OCI-LY1 (cell line): Measurements from ENCODE around the gene CHRD.

Source experiments
- H2AFZ ChIP-seq: fragments of 200-600 bp; sonication (generic), shearing (Covaris generic); 2 replicates; pipeline ENCODE4 v1.6.0; 2014; ENCODE audit warnings: antibody characterized with exemption, mild to moderate bottlenecking, low read length
- H3F3A ChIP-seq: fragments of 200-600 bp; sonication (generic), shearing (Covaris generic); 2 replicates; pipeline ENCODE4 v1.6.0; 2014; ENCODE audit warnings: mild to moderate bottlenecking, antibody characterized with exemption, low read length, moderate library complexity; ENCODE audit not compliant: insufficient read depth
- H3K27ac ChIP-seq: fragments of 200-600 bp; sonication (generic); 2 replicates; pipeline ENCODE4 v1.5.1; 2014; ENCODE audit warnings: low read length, mixed run types, mild to moderate bottlenecking, low read depth; ENCODE audit not compliant: poor library complexity, severe bottlenecking
- H3K27me3 ChIP-seq: fragments of 200-600 bp; sonication (generic); 2 replicates; pipeline ENCODE4 v1.6.0; 2014; ENCODE audit warnings: antibody characterized with exemption, mild to moderate bottlenecking, low read length, moderate library complexity; ENCODE audit not compliant: insufficient read depth
- H3K36me3 ChIP-seq: fragments of 200-600 bp; sonication (generic); 2 replicates; pipeline ENCODE4 v1.6.1; 2014; ENCODE audit warnings: mild to moderate bottlenecking, antibody characterized with exemption, low read length, moderate library complexity, mixed read lengths; ENCODE audit not compliant: insufficient read depth
- H3K4me1 ChIP-seq: fragments of 200-600 bp; sonication (generic); 2 replicates; pipeline ENCODE4 v1.5.1; 2014; ENCODE audit warnings: mild to moderate bottlenecking, low read length, moderate library complexity; ENCODE audit not compliant: insufficient read depth, severe bottlenecking
- H3K4me2 ChIP-seq: fragments of 200-600 bp; sonication (generic), shearing (Covaris generic); 2 replicates; pipeline ENCODE4 v1.6.1; 2014; ENCODE audit warnings: low read length
- H3K4me3 ChIP-seq: fragments of 200-600 bp; sonication (generic); 2 replicates; pipeline ENCODE4 v1.5.1; 2014; ENCODE audit warnings: low read length, low read depth, mild to moderate bottlenecking, mixed read lengths; ENCODE audit not compliant: poor library complexity, severe bottlenecking
- H3K79me2 ChIP-seq: fragments of 200-600 bp; shearing (Covaris generic); 2 replicates; pipeline ENCODE4 v1.6.1; 2016; ENCODE audit warnings: mixed run types, low read length, mixed read lengths; ENCODE audit not compliant: insufficient read depth
- H3K9ac ChIP-seq: fragments of 200-600 bp; sonication (generic), shearing (Covaris generic); 2 replicates; pipeline ENCODE4 v1.6.1; 2014; ENCODE audit warnings: mild to moderate bottlenecking, low read length, mixed read lengths
- H3K9me2 ChIP-seq: fragments of 200-600 bp; sonication (generic), shearing (Covaris generic); 2 replicates; pipeline ENCODE4 v1.6.1; 2014; ENCODE audit warnings: low read depth, mild to moderate bottlenecking, low read length, mixed read lengths
- H3K9me3 ChIP-seq: fragments of 200-600 bp; shearing (Covaris generic); 2 replicates; pipeline ENCODE4 v1.6.1; 2014; ENCODE audit warnings: low read length, mixed read lengths
- H4K20me1 ChIP-seq: fragments of 200-600 bp; sonication (generic), shearing (Covaris generic); 2 replicates; pipeline ENCODE4 v1.6.0; 2016; ENCODE audit warnings: mild to moderate bottlenecking, low read length; ENCODE audit not compliant: insufficient read depth
- EZH2 ChIP-seq: fragments of 200-600 bp; sonication (generic), shearing (Covaris generic); IDR thresholded peaks from 2 replicates; pipeline ENCODE4 v1.8.0; 2017; ENCODE audit warnings: borderline replicate concordance, mixed run types, mild to moderate bottlenecking, antibody characterized with exemption, low read length, moderate library complexity, mixed read lengths
- TF ChIP-seq, protein P1 (sequence below): fragments of 200-600 bp; sonication (generic), shearing (Covaris generic); IDR thresholded peaks from 2 replicates; pipeline ENCODE4 v1.5.1; 2017; ENCODE audit warnings: mild to moderate bottlenecking, antibody characterized with exemption, low read length, moderate library complexity, mixed read lengths

Gene CHRD

GRCh38 chr3:184380185-184380626 lies 352 bp downstream of the CHRD start:
- peaks cover 7% of the 10 kb centered on the region for H3K27me3 ChIP-seq
- no peaks in the 10 kb centered on the region for H3K9me2 ChIP-seq
- TF ChIP-seq, protein P1, sequence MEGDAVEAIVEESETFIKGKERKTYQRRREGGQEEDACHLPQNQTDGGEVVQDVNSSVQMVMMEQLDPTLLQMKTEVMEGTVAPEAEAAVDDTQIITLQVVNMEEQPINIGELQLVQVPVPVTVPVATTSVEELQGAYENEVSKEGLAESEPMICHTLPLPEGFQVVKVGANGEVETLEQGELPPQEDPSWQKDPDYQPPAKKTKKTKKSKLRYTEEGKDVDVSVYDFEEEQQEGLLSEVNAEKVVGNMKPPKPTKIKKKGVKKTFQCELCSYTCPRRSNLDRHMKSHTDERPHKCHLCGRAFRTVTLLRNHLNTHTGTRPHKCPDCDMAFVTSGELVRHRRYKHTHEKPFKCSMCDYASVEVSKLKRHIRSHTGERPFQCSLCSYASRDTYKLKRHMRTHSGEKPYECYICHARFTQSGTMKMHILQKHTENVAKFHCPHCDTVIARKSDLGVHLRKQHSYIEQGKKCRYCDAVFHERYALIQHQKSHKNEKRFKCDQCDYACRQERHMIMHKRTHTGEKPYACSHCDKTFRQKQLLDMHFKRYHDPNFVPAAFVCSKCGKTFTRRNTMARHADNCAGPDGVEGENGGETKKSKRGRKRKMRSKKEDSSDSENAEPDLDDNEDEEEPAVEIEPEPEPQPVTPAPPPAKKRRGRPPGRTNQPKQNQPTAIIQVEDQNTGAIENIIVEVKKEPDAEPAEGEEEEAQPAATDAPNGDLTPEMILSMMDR = no peak
- TF ChIP-seq EZH2 = no peak
- H2AFZ ChIP-seq = no peak overlapping the region
- no peaks in the 10 kb centered on the region for H3K36me3 ChIP-seq
- H3K4me3 ChIP-seq = no peak overlapping the region
- no peaks in the 10 kb centered on the region for H4K20me1 ChIP-seq
- H3K9ac ChIP-seq = no peak overlapping the region
- no peaks in the 10 kb centered on the region for H3K9me3 ChIP-seq
- H3F3A ChIP-seq = no peaks in the 10 kb centered on the region
- no peaks in the 10 kb centered on the region for H3K79me2 ChIP-seq
- H3K27ac ChIP-seq = no peak overlapping the region
- H3K4me2 ChIP-seq = no peak overlapping the region
- no peaks in the 10 kb centered on the region for H3K4me1 ChIP-seq

DNA sequence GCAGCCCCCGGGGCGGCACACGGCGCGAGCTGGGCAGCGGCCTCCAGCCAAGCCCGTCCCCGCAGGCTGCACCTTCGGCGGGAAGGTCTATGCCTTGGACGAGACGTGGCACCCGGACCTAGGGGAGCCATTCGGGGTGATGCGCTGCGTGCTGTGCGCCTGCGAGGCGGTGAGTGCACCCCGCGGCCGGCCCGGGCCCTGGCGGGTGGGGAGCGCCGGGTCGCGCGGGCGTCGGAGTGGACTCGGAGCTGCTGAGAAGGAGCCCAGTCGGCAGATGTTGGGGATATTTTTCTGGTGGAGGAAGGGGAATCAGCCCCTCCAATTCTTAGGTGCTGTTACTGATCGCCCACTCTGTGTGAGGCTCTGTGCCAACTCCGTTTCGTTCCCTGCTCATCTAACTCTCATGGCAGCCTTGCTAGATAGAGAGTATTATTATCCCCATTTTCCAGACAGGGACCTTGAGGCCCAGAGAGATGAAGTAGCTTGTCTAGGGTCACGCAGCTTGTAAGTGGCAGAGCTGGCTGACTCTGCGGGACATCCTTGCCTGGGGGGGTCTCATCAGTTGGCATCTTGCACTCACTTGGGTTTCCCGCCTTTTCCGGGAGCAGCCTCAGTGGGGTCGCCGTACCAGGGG lies 890 bp downstream of the CHRD start:
- peaks cover 7% of the 10 kb centered on the region for H3K27me3 ChIP-seq
- no peak overlapping the region for H3K4me2 ChIP-seq
- no peak for TF ChIP-seq EZH2
- TF ChIP-seq, protein P1 = no peak
- no peaks in the 10 kb centered on the region for H3F3A ChIP-seq
- no peak overlapping the region for H3K4me3 ChIP-seq
- H3K9me2 ChIP-seq = no peaks in the 10 kb centered on the region
- no peaks in the 10 kb centered on the region for H4K20me1 ChIP-seq
- no peak overlapping the region for H3K27ac ChIP-seq
- no peak overlapping the region for H3K9ac ChIP-seq
- no peaks in the 10 kb centered on the region for H3K79me2 ChIP-seq
- H3K9me3 ChIP-seq = no peaks in the 10 kb centered on the region
- H2AFZ ChIP-seq = no peak overlapping the region
- no peaks in the 10 kb centered on the region for H3K4me1 ChIP-seq
- no peaks in the 10 kb centered on the region for H3K36me3 ChIP-seq

DNA sequence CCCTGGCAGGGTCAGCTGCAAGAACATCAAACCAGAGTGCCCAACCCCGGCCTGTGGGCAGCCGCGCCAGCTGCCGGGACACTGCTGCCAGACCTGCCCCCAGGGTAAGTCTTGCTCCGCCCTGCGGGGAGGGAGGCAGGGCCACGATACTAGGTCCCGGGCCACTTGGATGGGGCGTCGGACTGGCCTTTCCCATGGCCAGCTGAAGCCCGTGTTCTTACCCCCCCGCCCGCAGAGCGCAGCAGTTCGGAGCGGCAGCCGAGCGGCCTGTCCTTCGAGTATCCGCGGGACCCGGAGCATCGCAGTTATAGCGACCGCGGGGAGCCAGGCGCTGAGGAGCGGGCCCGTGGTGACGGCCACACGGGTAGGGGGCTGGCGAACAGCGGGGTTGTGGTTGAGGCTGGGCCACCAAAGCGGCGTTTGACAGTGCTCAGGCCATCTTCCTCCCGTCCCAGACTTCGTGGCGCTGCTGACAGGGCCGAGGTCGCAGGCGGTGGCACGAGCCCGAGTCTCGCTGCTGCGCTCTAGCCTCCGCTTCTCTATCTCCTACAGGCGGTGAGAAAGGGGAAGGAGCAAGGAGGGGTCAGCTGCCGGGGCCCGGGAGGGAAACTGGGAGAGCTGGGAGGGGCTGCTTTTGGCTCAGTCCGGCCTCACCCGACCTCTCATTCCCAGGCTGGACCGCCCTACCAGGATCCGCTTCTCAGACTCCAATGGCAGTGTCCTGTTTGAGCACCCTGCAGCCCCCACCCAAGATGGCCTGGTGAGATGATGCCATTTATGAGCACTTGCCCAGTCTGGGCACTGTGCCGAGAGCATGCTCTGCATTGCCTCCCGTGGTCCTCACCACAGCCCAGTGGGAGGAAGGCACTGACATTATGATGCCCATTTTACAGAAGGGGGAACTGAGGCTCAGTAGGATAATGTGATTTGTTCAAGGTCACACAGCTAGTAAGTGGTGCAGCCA lies 1.7 kb downstream of the CHRD start:
- no peak overlapping the region for H3K27ac ChIP-seq
- no peaks in the 10 kb centered on the region for H3K9me2 ChIP-seq
- no peaks in the 10 kb centered on the region for H4K20me1 ChIP-seq
- H3K27me3 ChIP-seq = peaks cover 7% of the 10 kb centered on the region
- no peak overlapping the region for H3K4me3 ChIP-seq
- no peak overlapping the region for H2AFZ ChIP-seq
- H3K9ac ChIP-seq = no peak overlapping the region
- TF ChIP-seq, protein P1 = no peak
- TF ChIP-seq EZH2 = no peak
- no peaks in the 10 kb centered on the region for H3K9me3 ChIP-seq
- H3K4me2 ChIP-seq = no peak overlapping the region
- no peaks in the 10 kb centered on the region for H3K36me3 ChIP-seq
- no peaks in the 10 kb centered on the region for H3K79me2 ChIP-seq
- no peaks in the 10 kb centered on the region for H3F3A ChIP-seq
- no peaks in the 10 kb centered on the region for H3K4me1 ChIP-seq
